Stomach smooth muscle (tissue), 2 donors: ENCODE results near the gene SLC1A2.

ENCODE experiments used
- H3K27ac ChIP-seq: one replicate; pipeline ENCODE4 v1.7.0; 2013; ENCODE audit warnings: mild to moderate bottlenecking, low read length, inconsistent platforms
- H3K27me3 ChIP-seq, 2 donors: one replicate each; pipeline ENCODE4 v1.7.0; 2013; ENCODE audit warnings: low read length in 2 of 2; ENCODE audit not compliant: insufficient read depth in 2 of 2, control insufficient read depth in 1 of 2
- H3K36me3 ChIP-seq, 2 donors: one replicate each; pipeline ENCODE4 v1.7.0; 2013; ENCODE audit warnings: low read length in 2 of 2; ENCODE audit not compliant: control insufficient read depth in 2 of 2, insufficient read depth in 2 of 2
- H3K4me1 ChIP-seq: one replicate; pipeline ENCODE4 v1.7.0; 2013; ENCODE audit warnings: low read length; ENCODE audit not compliant: control insufficient read depth, insufficient read depth
- H3K4me3 ChIP-seq, 2 donors: one replicate each; pipeline ENCODE4 v1.7.0; 2013; ENCODE audit warnings: low read length in 2 of 2
- H3K9ac ChIP-seq, 2 donors: one replicate each; pipeline ENCODE4 v1.7.0; 2013; ENCODE audit warnings: low read length in 2 of 2, mild to moderate bottlenecking in 1 of 2
- H3K9me3 ChIP-seq, 2 donors: one replicate each; pipeline ENCODE4 v1.7.0; 2013; ENCODE audit warnings: low read length in 2 of 2; ENCODE audit not compliant: control insufficient read depth in 2 of 2
- donor health status: healthy.
- donor health status: Pancreatic carcinoma.

SLC1A2 gene

DNA sequence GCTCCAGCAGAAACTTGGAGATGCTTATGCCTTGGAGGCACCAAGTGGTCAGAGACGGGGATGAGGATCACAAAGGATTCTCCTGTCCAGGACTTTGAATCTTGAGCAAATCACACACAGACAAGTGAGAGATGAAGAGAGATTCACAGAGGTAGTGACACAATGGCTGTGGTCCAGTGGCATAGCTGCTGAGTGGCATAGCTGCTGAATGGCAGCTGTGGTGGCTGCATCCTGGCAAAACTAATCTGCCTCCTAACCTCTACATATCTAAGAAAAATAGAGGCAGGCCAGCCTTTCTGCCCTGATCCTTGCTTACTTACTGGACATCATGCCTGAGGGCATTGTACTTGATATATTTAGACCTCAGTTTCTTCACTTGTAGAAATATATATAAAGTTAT, 177.8 kb downstream of the SLC1A2 start:
- H3K27me3 ChIP-seq = no peaks in the 10 kb centered on the region
- peaks cover 13% of the 10 kb centered on the region for H3K4me1 ChIP-seq
- H3K4me3 ChIP-seq = no peak overlapping the region
- H3K36me3 ChIP-seq = no peaks in the 10 kb centered on the region
- no peak overlapping the region for H3K27ac ChIP-seq
- H3K9ac ChIP-seq = no peak overlapping the region
- H3K9me3 ChIP-seq = no peaks in the 10 kb centered on the region

DNA sequence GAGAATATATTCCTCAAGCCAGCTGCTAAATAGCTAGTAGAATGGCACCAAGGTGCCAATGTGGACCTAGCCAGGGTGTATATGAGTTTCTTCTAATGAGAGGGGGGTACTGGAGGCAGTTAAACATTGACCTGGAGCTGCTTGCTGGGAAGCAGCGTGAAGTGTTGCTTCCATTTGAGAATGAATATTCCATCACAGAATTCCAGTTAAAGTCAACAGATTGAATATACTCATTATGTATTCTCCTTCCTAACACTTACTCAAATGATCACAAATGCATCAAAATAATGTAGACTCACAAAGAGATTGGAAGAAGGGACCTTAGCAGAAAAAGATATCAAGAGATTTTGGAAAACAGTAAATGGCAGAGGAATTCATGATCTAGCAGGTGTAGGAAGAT, 178.3 kb downstream of the SLC1A2 start:
- no peaks in the 10 kb centered on the region for H3K9me3 ChIP-seq
- no peaks in the 10 kb centered on the region for H3K36me3 ChIP-seq
- H3K9ac ChIP-seq = no peak overlapping the region
- no peak overlapping the region for H3K4me3 ChIP-seq
- no peaks in the 10 kb centered on the region for H3K27me3 ChIP-seq
- H3K27ac ChIP-seq = no peak overlapping the region
- peaks cover 9% of the 10 kb centered on the region for H3K4me1 ChIP-seq

DNA sequence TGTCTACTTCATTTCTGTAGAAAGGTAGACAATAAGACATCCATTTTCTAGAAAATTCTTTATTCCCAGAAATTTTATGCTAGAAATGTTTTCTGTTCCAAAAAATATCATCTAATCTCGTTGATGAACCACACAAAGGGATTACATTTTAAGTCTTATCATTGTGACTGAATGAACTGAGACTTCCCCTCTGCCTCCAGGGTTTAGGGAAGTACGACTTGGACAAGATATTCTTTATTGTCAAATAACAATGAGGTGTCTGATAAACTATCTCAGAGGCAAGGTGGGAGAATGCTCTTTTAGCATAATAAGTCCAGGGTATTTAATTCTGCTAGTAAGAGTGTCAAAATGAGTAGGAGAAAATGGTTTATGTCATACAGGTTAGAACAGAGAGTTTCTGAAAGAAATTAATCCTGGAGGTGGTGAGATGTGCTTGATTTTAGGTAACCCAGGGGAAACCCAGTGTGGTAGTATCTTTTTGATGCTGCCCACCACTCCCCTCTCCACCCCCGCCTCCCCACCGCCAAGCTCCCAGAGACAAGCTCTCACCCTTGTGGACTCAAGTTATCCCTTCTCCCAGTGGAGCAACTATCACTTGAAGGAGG, 179.8 kb downstream of the SLC1A2 start:
- Histone ChIP-seq H3K27me3 (no peaks in the 10 kb centered on the region), H3K4me1 (no peaks in the 10 kb centered on the region), H3K9me3 (peaks cover 0 to 4% of the 10 kb centered on the region in 2 donors), H3K36me3 (no peaks in the 10 kb centered on the region), H3K27ac (no peak overlapping the region), H3K4me3 (no peak overlapping the region), H3K9ac (no peak overlapping the region)

DNA sequence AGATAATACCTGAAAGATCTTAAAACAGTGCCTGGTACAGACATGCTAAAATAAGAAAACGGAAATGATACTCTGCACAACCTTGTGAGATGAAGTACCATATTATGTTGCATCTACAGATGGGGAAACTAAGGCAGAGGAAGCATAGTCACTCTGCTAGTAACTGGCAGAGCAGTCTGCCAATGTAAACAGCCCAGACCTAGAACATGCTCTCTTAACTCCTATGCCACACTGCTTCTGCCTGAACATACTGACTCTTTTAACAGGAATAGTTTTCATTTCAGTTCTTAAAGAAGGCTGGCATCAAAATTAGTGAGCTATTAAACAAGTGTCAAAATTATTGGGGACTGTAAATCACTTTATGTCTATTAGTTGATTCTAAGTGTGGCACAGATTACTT, 180.5 kb downstream of the SLC1A2 start:
- Histone ChIP-seq H3K27me3 (no peaks in the 10 kb centered on the region), H3K9me3 (peaks cover 0 to 6% of the 10 kb centered on the region in 2 donors), H3K36me3 (no peaks in the 10 kb centered on the region), H3K27ac (no peak overlapping the region), H3K4me3 (no peak overlapping the region), H3K9ac (no peak overlapping the region), H3K4me1 (no peaks in the 10 kb centered on the region)

DNA sequence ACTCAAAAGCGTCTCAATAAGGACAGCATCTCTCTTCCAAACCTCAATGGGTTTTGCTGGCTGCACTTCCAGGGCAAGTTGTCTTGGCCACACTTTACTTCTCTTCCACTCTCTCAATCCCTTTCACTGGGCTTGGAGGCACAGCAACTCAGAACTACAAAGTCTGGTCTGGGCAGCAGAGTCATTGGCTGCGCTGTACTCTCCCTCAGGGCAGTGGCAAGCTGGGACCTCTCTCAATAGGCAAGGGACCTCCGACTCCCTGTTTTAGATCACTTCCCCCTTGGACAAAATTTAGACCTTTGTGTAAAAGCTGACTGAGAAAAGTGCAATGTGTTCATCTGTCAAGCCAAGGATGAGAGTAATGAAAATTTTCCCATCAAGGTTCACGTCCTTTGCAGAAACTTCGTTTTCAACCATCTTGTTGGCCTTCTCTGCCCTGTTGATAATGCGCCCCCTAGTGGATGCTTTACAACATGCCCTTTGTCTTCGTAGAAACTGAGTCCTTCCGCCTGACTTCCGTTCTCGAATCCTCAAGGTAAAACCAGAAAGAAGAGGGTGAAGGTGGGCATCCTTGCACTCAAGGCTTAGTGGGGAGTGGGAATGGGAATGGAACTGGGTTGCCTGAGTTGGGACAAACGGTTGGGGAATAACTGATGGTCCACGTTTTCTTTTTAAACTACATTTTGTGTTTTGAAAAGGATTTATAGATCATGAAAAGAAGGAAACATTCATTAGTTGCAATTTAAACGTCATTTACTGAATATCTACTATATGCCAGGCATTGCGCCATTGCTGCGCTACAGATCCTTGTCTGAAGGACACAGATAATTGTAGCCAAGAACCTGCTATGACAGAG, 181.3 kb downstream of the SLC1A2 start:
- Histone ChIP-seq H3K9me3 (peaks cover 4 to 12% of the 10 kb centered on the region in 2 donors), H3K27ac (no peak overlapping the region), H3K9ac (no peak overlapping the region), H3K4me3 (no peak overlapping the region), H3K4me1 (no peaks in the 10 kb centered on the region), H3K36me3 (no peaks in the 10 kb centered on the region), H3K27me3 (no peaks in the 10 kb centered on the region)

DNA sequence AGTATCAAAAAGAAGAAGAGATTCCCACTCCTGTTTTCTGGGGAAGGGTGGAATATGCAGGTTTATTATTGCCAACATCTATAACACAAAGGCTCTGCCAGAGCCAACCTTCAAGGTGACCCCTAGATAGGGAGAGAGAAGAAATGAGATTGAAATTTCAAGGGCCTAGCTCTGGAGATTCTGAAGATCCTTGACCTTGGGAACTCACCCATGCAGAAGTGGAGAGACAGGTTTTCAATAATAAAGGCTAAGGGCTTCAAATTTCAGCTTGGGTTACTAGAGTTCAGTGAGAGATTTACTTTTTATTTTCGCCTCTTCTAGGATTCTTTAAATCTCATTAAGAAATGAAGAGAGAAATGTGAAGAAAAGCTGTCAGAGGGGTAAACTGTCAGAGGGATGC, 182.0 kb downstream of the SLC1A2 start:
- Histone ChIP-seq H3K27ac (no peak overlapping the region), H3K9me3 (peaks cover 4 to 12% of the 10 kb centered on the region in 2 donors), H3K4me1 (no peaks in the 10 kb centered on the region), H3K4me3 (no peak overlapping the region), H3K36me3 (no peaks in the 10 kb centered on the region), H3K27me3 (no peaks in the 10 kb centered on the region), H3K9ac (no peak overlapping the region)

DNA sequence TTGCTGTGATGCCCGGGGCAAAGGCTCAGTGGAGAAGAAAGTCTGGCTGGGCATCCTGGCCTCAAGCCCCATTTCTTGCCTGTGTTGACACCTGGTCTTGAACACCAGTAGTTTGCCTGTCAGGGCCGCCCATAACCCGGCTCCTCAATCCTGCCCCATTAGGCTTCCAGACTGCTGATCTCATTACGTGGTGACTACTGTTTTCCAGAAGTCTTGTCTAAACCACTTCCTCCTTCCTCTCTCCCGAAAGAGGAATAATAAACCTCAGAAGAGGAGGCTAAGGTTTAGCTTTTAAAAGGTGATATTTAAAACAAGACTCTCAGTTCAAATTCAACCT, 182.7 kb downstream of the SLC1A2 start:
- Histone ChIP-seq H3K27ac (no peak overlapping the region), H3K27me3 (no peaks in the 10 kb centered on the region)

DNA sequence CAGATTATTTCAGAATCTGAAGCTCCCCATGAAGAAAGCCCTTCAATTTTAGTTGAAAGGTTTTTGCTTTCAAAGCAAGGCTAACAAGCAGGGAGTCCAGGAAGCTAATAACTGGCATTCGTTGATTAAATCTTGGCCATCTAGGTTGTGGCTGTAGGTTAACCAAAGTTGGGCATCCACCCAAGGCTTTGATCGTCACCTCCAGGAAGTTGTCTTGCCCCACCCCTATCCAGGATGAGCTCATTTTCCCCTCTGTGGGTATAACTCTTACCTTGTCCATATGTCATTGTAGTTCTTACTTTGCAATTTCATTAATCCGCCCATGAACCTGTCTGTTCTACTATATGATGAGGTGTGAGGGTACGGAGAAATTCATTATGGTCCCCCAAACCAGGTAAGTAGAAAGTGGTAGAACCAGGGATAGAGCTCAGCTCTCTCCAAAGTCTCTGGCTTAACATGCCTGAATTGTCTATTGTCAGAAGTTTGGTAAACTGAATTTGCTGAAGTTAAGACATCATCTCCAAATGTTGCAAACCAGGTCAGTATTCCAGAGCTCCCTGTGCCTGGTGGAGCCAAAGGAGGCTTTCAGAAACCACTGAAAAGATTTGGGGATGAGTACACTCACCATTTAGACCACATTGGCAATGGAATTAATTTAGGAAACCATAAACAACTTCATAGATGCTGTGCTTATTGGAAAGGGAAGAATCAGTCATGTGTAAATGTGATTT, 183.3 kb downstream of the SLC1A2 start:
- Histone ChIP-seq H3K9me3 (peaks cover 4 to 12% of the 10 kb centered on the region in 2 donors), H3K36me3 (peaks cover 0 to 3% of the 10 kb centered on the region in 2 donors), H3K9ac (no peak overlapping the region), H3K4me3 (no peak overlapping the region), H3K27me3 (no peaks in the 10 kb centered on the region), H3K27ac (no peak overlapping the region), H3K4me1 (no peaks in the 10 kb centered on the region)

More for the DNA sequence above, 182.7 kb downstream of the SLC1A2 start:
- H3K4me3 ChIP-seq = no peak overlapping the region
- no peaks in the 10 kb centered on the region for H3K4me1 ChIP-seq
- H3K9me3 ChIP-seq = peaks cover 4 to 12% of the 10 kb centered on the region in 2 donors
- no peak overlapping the region for H3K9ac ChIP-seq
- H3K36me3 ChIP-seq = no peaks in the 10 kb centered on the region

DNA sequence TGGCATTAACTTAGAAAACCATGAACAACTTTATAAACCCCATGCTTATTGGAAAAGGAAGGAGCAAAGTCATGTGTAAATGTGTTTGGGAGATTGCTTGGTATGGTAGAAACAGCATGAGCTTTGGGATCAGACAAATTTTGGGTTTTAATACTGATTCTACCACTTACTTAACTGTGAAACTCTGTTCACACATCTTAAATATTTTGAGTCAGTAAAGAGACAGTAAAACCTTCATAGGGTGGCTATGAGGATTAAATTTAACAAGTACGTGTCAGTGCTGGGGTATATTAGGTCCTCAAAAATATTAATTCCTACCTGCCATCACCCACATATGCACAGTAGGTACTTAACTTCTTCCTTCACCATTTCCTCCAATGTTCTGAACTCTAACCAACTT, 183.9 kb downstream of the SLC1A2 start:
- no peaks in the 10 kb centered on the region for H3K27me3 ChIP-seq
- H3K4me1 ChIP-seq = no peaks in the 10 kb centered on the region
- no peak overlapping the region for H3K27ac ChIP-seq
- H3K36me3 ChIP-seq = peaks cover 4 to 6% of the 10 kb centered on the region in 2 donors
- no peak overlapping the region for H3K9ac ChIP-seq
- peaks cover 4 to 12% of the 10 kb centered on the region in 2 donors for H3K9me3 ChIP-seq
- no peak overlapping the region for H3K4me3 ChIP-seq

DNA sequence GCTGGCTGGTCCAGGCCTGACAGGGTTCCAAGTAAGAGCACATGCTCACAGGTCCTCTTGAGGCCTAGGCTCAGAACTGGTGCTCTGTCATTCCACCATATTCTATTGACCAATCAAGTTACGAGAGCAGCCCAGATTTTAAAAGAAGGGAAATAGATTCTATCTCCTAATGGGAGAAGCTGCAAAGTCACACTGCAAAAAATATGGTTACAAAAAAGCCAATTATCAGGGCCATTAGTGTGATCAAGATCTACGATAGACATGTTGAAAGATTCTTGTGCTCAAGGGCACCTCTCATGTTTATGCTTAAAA, 184.2 kb downstream of the SLC1A2 start:
- H3K27ac ChIP-seq = no peak overlapping the region
- no peak overlapping the region for H3K4me3 ChIP-seq
- H3K27me3 ChIP-seq = no peaks in the 10 kb centered on the region
- no peak overlapping the region for H3K9ac ChIP-seq
- no peaks in the 10 kb centered on the region for H3K4me1 ChIP-seq
- H3K9me3 ChIP-seq = peaks cover 4 to 12% of the 10 kb centered on the region in 2 donors
- peaks cover 8 to 10% of the 10 kb centered on the region in 2 donors for H3K36me3 ChIP-seq
